ENCODE data around the gene TRAPPC2.
A peak's percentile ranks its signal among the peaks of the same experiment; 100 is the strongest.
"Not testable (repeated sequence)": the region's sequence is repeated elsewhere in the genome, so short reads cannot be mapped to it uniquely, and the experiment has no call there.

TRAPPC2 gene

GRCh38 chrX:13697455-13697854, 37.0 kb downstream of the TRAPPC2 start:
- no peak for DNase-seq

DNA sequence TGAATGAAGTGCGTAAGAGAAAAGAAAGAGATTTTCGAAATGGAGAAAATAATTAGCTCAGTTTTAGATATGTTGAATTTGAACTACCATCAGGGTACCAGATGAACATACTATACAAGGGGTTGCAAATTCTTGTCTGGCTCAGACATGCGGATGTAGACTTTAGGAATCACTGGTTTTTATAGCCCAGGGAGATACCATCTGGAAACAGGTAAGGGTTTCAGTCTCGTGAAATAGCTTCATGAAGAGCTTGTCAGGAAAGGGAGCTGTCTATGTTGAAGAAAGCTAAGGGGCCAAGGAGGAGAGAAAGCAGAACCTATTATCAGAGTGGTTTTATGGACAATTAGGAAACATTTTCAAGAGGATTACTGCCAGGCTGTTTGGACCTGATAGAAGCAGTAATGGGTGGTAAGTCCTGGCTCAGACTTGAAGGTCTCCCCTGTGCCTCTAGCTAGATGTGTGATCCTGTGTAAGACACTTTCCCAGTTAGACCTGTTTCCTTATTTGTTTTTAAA, 38.8 kb downstream of the TRAPPC2 start:
- no peak for DNase-seq

- no peak for DNase-seq
These were observed 39.4 kb downstream of the TRAPPC2 start for GRCh38 chrX:13694983-13695382.

GRCh38 chrX:13694359-13694758, 40.1 kb downstream of the TRAPPC2 start:
- no peak for DNase-seq

GRCh38 chrX:13693341-13693961, 41.0 kb downstream of the TRAPPC2 start:
- no peak for DNase-seq

DNA sequence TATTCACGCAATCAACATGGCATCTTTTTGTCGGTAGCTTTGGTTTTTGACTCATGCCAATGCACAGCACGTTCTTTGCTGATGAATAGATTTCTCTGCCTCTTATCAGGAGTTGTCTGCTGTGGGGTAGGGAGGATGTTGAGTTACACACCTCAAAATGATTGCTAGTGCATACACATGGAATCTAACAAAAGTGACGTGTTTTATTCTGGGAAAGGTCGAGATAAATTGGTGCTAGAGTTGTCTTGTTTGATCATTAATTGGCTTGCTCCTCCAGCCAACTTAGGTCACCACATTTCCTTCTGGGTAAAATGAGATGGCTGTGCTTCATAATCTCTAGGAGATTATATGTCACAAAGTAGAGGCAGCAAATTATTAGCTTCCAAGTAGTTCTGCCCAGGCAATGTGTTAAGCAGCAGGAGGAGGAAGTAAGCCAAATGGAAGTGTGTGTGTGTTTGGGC, 41.6 kb downstream of the TRAPPC2 start:
- DNase-seq, result no peak

- no peak for DNase-seq
These were observed 42.5 kb downstream of the TRAPPC2 start for GRCh38 chrX:13691841-13692371.

GRCh38 chrX:13690836-13691235, 43.6 kb downstream of the TRAPPC2 start:
- DNase-seq, result no peak

DNA sequence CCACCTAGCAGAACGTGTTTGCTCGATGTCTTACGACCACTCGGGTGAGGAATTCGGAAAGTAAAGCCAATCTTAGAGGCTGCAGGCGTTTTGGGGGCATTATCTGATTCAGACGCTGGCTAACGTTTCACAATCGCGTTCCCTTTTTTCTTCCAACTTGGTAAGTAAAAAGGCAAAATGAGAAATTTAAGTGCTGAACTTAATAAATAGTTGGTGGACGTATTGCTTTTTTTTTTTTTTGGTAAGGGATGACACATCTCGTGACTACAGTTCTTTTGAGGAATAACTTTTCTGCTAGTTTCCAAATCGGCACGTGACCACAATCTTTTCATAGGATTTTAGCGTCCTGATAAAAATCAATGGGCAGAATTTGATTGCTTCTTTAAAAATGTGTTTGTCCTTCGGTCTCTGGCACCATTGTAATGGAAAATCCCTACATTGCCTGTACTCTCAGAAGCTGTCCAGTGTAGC, 44.6 kb downstream of the TRAPPC2 start:
- no peak for DNase-seq

- peak; percentile 64 for DNase-seq
These were observed 45.3 kb downstream of the TRAPPC2 start, which contains the start of gene RAB9A for GRCh38 chrX:13688958-13689740. TSS of gene RAB9A (plus strand) at chrX:13689128. CDS start at chrX:13708747, 19,619 bp downstream.

DNA sequence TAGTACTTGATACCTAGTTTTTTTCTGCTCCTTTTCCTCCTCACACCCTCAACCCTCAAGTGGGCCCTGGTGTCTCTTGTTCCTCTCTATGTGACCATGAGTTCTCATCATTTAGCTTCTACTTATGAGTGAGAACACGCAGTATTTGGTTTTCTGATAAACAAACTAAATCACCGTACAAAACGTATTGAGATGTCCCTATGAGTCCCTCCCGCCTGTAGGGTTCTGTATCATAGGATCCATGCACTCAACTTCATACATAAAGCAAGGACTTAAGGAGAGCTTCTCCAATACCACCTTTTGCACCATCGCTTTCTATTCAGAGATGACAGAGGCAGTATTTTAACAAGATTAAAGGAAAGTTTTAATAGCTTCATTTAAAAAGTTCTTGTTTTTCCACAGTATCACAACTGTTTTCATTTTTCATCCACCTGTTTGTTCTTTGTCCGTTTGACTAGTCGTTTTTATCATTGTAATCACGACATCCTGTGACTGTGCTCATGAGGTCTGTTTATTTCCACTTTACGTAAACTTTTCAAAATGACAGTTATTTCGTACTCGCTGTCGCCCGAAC, 45.9 kb downstream of the TRAPPC2 start:
- no peak for DNase-seq

DNA sequence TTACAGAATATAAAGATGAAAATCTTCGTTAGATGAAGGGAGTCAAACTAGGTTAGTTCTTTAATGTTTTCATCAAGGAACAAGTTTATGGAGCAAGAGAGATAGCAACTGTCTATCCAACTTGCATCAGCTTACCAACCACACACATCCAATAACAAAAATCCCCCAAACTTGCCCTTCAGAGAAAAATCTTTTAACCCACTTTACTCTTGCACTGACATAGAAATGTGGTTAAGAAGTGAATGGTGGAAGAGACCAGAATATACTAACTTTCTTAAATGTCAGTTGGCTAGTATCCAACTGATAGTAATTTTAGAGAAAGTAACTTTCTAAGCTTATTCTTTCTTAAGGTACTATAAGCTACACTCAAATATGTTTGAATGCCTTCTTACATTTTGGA, 47.2 kb downstream of the TRAPPC2 start:
- DNase-seq, result no peak

DNA sequence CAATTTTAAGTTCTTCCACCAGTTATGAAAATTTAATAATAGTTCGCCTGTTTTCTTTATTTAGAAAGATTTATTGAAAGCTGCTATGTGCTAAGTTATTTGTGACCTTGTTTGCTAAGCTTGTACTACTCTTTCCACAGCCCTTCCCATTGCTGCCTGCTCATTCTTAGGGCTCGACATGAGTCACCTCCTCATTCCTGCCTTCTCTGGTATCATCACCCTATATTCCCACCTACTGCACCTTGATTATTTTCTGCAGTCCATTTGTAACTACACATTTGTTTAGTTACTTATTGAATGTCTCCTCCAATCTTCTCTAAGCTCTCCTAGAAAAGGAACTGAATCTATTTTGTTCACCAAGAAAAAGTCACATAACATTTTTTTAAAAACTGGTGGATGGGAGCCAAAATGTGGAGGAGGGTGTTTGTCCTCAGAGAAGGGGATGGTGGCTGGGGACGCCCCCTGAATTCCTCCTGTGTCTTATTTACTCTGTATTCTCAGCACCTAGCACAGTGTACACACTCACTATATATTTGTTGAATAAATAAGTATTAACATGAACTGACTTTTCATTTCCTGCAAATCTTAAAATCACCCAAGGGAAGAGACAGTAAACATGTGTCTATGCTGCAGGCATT, 49.2 kb downstream of the TRAPPC2 start:
- no peak for DNase-seq

DNA sequence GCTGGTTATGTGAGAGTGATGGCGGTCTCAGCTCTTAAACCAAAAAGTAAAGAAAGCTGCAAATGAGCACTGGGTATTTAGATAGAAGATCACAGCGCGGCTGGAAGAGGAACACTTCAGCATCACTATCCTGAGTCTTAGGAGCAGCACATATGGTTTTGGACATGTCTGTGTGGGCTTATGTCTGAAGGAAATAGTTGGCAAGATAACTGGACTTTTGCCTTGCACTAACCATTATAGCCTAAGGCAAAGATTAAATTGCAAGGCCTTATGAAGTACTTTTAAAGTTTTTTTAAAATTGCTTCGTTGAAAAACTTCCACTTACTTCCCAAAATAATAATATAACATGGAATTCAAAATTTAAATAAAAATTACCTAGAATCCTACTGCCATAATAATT, 50.1 kb downstream of the TRAPPC2 start:
- DNase-seq, result no peak

- DNase-seq, result no peak
These were observed 52.8 kb downstream of the TRAPPC2 start for GRCh38 chrX:13681595-13681994.

DNA sequence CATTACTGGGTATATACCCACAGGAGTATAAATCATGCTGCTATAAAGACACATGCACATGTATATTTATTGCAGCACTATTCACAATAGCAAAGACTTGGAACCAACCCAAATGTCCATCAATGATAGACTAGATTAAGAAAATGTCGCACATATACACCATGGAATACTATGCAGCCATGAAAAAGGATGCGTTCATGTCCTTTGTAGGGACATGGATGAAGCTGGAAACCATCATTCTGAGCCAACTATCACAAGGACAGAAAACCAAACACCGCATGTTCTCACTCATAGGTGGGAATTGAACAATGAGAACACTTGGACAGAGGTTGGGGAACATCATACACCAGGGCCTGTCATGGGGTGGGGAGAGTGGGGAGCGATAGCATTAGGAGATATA, 54.7 kb downstream of the TRAPPC2 start:
- DNase-seq, result not testable (repeated sequence)

DNA sequence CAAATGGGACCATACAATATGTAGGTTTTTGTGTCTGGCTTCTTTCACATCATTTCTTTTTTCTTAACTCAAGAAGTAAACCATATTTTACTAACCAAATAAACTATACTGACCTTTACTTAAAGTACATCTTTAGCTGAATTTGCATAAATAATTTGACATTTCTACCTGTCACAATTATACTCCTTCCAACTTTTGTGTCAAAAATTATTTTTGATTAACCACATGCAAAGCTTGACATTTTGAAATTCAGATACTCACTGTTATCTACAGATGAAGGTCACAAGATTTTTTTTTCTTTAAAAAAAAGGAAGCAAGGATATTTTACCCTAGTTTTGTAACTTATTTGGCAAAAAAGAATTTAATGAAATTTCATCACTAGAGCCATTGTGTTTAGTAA, 57.5 kb downstream of the TRAPPC2 start:
- DNase-seq, result no peak

DNA sequence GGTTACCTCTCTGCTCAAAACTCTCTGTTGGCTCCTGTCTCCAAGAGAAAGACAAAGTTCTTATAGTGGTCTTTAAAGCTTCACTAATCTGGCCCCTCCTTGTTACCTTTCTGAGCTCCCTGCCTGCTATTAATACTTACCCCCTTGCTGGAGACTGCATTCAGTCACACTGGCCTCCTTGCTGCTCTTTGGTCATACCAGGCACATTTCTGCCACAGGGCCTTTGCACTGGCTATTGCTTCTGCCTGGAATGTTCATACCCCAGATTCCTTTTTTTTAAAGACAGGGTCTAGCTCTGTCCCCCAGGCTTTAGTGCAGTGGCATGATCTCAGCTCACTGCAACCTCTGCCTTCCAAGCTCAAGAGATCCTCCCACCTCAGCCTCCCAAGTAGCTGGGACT, 61.4 kb downstream of the TRAPPC2 start:
- DNase-seq, result no peak

GRCh38 chrX:13670197-13670596, 64.2 kb downstream of the TRAPPC2 start:
- DNase-seq, result no peak

DNA sequence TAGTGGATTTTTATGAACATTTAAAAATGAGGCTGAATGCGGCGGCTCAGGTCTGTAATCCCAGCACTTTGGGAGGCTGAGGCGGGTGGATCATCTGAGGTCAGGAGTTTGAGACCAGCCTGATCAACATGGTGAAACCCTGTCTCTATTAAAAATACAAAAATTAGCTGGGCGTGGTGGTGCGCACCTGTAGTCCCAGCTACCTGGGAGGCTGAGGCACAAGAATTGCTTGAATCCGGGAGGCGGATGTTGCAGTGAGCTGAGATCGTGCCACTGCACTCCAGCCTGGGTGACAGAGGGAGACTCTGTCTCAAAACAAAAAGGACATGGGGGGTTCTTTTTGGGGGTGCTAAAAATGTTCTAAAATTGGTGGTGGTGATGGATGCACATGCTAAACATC, 64.7 kb downstream of the TRAPPC2 start:
- not testable (repeated sequence) for DNase-seq

DNA sequence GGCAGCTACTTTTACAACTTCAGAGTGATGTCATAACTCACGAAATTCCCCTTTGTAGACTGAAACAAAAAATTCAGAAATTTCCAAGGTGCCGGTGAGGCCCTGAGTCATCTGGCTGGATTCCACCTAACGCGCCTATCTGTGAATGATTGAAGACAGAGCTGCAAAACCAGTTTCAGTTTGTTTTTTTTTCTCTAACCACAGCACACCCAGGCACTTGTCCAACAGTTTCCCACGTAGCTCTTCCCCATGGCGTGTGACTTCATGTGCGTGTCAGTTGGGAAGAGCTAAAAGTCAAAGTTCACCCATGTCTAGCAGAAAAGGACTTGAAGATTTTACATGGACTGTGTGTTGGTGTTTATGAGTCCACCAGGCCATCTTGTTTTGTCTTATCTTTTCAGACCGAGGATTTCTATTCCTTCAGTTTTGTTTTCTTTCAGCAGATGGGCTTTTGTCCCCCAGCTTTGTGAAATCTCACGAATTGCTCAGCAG, 65.1 kb downstream of the TRAPPC2 start:
- peak; percentile 93 for DNase-seq

DNA sequence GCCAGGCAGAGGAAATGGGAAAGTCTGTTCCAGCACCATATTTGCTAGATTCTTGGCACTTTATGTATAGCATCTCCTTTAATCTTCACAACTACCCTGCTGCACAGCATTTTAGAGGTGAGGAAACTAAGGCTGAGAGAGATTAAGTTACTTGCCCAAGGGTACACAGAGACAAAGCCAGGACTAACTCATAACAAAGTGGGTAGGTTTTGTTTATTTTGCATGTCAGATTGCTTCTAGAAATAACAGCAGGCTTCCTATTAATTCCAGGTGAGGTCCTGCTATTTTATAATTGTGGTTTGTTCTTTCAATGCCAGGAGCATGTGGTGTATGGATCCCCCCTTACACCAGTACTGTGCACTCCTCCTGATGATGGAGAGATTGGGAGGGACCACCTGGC, 66.5 kb downstream of the TRAPPC2 start:
- DNase-seq, result no peak

- no peak for DNase-seq
These were observed 67.6 kb downstream of the TRAPPC2 start for GRCh38 chrX:13666836-13667235.
